Measurements from ENCODE around the gene RSPRY1. TPM values are rescaled to one million over a fixed set of nuclear protein-coding genes. Genes with fewer than 3 reads are reported as not detected.

The RSPRY1 gene
- total and polyA plus RNA-seq, 2 of the 8 experiments (the other 6 are each of a cell fraction or from before 2014, with no cell fraction given), result 11.5 to 32.5 TPM

GRCh38 chr16:57270221-57271062 is 84.3 kb downstream of the RSPRY1 start:
- Histone ChIP-seq H3K56ac (replicated peaks; ENCODE audit: insufficient read length, low read depth, low read length) (no peak overlapping the region), H4K91ac (replicated peaks; ENCODE audit: insufficient read length, low read length) (no peak overlapping the region), H3K27me3 (replicated peaks in 1 of 4; ENCODE audit: control insufficient read depth in 3 of 4, extremely low read depth in 1 of 4, insufficient read depth in 3 of 4, low read length in 3 of 4) (no peaks in the 10 kb centered on the region), H4K8ac (ENCODE audit: extremely low read depth, insufficient read depth, low read length) (no peak overlapping the region), H3K4me2 (ENCODE audit: insufficient read depth in 1 of 2, low read depth in 2 of 2, low read length in 2 of 2) (no peak overlapping the region), H3K9ac (replicated peaks in 1 of 4; ENCODE audit: extremely low read depth in 1 of 4, low read depth in 3 of 4, low read length in 3 of 4) (no peak overlapping the region), H3K4me3 (ENCODE audit: extremely low read depth in 1 of 4, insufficient read depth in 2 of 4, low read depth in 3 of 4, low read length in 4 of 4) (no peak overlapping the region), H2BK20ac (ENCODE audit: low read length) (no peak overlapping the region), H2BK12ac (ENCODE audit: low read depth, low read length) (no peak overlapping the region), H3K4me1 (replicated peaks in 1 of 4; ENCODE audit: control insufficient read depth in 3 of 4, insufficient read depth in 4 of 4, low read length in 3 of 4) (peaks cover 0 to 6% (median 2%) of the 10 kb centered on the region in 4 experiments; a peak in 2 of 7 replicates), H3K14ac (ENCODE audit: insufficient read length) (no peak overlapping the region), H4K5ac (ENCODE audit: insufficient read length, low read depth, low read length) (no peak overlapping the region), H3K23ac (ENCODE audit: insufficient read length) (no peak overlapping the region), H2BK120ac (replicated peaks; ENCODE audit: low read depth, low read length) (no peak overlapping the region), H3K9me3 (ENCODE audit: insufficient read depth in 2 of 2, low read depth in 1 of 2, low read length in 1 of 2) (no peaks in the 10 kb centered on the region), H3K36me3 (ENCODE audit: control insufficient read depth in 2 of 4, insufficient read depth in 4 of 4, low read length in 3 of 4) (no peaks in the 10 kb centered on the region), H3K27ac (ENCODE audit: low read depth, low read length) (no peak overlapping the region), H2BK15ac (ENCODE audit: low read length) (no peak overlapping the region), H4K20me1 (replicated peaks in 1 of 2; ENCODE audit: control insufficient read depth in 1 of 2, insufficient read depth in 2 of 2, low read length in 2 of 2) (no peaks in the 10 kb centered on the region), H3K79me2 (ENCODE audit: control insufficient read depth in 1 of 2, insufficient read depth in 2 of 2, low read length in 2 of 2) (no peaks in the 10 kb centered on the region), H3K4ac (replicated peaks; ENCODE audit: insufficient read length, low read depth, low read length) (no peak overlapping the region), H3K23me2 (ENCODE audit: low read depth, low read length) (no peaks in the 10 kb centered on the region), H2BK5ac (ENCODE audit: low read depth, low read length) (no peak overlapping the region), H2AFZ (ENCODE audit: low read length) (no peak overlapping the region), H2AK5ac (ENCODE audit: low read depth, low read length) (no peak overlapping the region), H3K79me1 (ENCODE audit: low read depth, low read length) (no peaks in the 10 kb centered on the region), H3K18ac (ENCODE audit: extremely low read depth, low read length) (no peak overlapping the region)
- CTCF ChIA-PET (ENCODE audit: partially characterized antibody), result interaction anchor here (0.6 to 1.4 kb wide), 2 partner anchors 10 to 15 kb away, joined by 3 read pairs; no protein-coding TSS in a partner anchor
- DNase-seq (ENCODE audit: low read depth in 1 of 2, low spot score in 2 of 2) (no peak), FAIRE-seq (no peak)
- 73% methylated on average over 22 of the region's 25 CpGs; no CpG with 5 or more reads in 1 of the 2 experiments for WGBS, 2 experiments (ENCODE audit: extremely low coverage in 1 of 2, insufficient coverage in 1 of 2, insufficient read length in 1 of 2, insufficient replicate concordance in 2 of 2, low coverage in 1 of 2, low lambda C conversion rate in 2 of 2, missing lambda C conversion rate in 1 of 2)
- POLR2A ChIA-PET (ENCODE audit: partially characterized antibody), result interaction anchor here (1.0 to 2.3 kb wide), 5 partner anchors 8 to 339 kb away, joined by 3 to 7 read pairs (median 3); partner anchors contain the start of genes HERPUD1, PSME3IP1 and RSPRY1
- TF ChIP-seq SP1 (IDR thresholded peaks at IDR 0.05; ENCODE audit: low read depth, low read length) (no peak), SP4 (IDR thresholded peaks at IDR 0.05; ENCODE audit: low read length) (no peak), TEAD4 (IDR thresholded peaks at IDR 0.05; ENCODE audit: low read depth, low read length) (peak; percentile 79)

Data from H1 (cell line).